GM20000 (cell line): ENCODE results near the gene EPB41.
"Not testable (repeated sequence)": the region's sequence is repeated elsewhere in the genome, so short reads cannot be mapped to it uniquely, and the experiment has no call there.

ENCODE experiments used
- DNase-seq: peaks from one replicate; pipeline ENCODE4 v3.0.0; 2012; ENCODE audit warnings: low spot score
- TF ChIP-seq, protein P1 (sequence below): IDR thresholded peaks from 2 replicates; pipeline ENCODE4 v1.5.1; 2012; ENCODE audit warnings: mild to moderate bottlenecking, control low read depth; ENCODE audit errors: extremely low read depth, missing control alignments

EPB41 gene

DNA sequence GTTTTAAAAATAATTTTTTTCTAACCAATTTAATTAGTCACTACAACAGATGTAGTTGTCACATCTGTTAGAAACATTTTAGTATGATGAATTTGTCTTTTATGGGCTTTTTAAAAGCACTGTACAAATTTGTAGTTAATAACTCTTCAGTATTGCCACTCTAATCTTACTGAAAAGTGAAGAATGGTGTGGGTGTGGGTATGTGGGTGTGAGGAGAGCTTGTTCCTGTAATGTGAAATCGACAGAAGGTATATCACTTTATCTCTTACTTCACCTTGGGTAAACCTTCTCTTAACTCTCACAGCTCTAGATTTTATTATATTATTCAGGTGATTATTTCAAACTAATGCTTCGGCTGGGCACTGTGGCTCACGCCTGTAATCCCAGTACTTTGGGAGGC, 166.8 kb downstream of the EPB41 start:
- TF ChIP-seq, protein P1, sequence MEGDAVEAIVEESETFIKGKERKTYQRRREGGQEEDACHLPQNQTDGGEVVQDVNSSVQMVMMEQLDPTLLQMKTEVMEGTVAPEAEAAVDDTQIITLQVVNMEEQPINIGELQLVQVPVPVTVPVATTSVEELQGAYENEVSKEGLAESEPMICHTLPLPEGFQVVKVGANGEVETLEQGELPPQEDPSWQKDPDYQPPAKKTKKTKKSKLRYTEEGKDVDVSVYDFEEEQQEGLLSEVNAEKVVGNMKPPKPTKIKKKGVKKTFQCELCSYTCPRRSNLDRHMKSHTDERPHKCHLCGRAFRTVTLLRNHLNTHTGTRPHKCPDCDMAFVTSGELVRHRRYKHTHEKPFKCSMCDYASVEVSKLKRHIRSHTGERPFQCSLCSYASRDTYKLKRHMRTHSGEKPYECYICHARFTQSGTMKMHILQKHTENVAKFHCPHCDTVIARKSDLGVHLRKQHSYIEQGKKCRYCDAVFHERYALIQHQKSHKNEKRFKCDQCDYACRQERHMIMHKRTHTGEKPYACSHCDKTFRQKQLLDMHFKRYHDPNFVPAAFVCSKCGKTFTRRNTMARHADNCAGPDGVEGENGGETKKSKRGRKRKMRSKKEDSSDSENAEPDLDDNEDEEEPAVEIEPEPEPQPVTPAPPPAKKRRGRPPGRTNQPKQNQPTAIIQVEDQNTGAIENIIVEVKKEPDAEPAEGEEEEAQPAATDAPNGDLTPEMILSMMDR = no peak
- no peak for DNase-seq

GRCh38 chr1:29082519-29082918, 168.2 kb downstream of the EPB41 start:
- no peak for DNase-seq
- TF ChIP-seq, protein P1 = no peak

DNA sequence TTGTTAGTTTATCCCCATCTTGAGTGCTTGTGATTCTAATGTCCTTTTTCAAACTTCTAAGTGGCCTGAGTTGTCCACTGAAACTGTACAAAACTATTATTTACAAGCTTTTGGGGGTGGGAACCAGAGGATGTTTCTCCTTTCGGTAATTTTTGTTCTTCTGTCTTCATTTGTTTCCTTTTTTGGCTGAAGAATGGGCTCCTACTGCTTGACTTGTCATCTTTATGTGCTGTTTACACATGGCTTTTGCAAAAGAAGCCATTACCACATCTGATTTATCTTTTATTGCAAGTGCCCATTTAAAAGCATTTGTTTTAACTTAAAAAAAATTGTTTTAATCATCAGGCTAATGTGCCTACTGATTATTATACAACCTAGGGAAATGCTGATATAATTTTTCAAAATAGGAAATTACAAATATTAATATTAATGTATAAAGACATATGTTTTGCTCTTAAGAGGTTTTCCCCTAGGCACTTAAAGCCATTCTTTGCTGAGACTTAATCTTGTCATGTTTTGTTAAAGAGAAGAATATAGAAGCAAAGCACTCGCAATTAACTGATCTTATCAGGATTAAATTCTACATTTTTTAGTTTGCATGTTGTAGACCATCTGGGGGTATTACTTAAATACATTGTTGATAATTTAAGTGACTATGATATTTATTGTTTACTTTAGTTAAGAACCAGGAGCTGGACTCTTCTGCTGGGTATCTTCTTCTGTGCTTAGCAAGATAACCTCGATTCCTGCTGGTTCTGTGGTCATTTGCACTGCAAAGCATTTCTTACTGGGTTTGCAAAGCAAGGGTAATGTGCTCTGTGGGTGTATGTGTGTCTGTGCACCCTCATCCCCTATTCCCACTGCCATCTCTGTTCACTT, 169.2 kb downstream of the EPB41 start:
- TF ChIP-seq, protein P1 = no peak
- no peak for DNase-seq

DNA sequence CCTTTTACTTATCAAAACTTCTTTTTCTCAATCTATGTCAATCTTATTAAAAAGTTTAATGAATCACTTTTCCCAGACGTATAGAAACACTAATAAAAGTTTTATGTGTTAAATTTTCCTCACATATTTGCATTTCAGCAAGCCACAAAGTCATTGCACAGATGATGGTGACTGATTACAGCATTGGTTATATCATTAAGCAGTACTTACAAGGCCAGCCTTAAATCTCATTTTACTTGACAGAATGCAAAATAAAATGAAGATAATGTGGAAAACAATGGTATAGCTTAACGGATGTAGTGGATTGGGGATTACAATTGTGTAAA, 169.8 kb downstream of the EPB41 start:
- TF ChIP-seq, protein P1 = no peak
- no peak for DNase-seq

- TF ChIP-seq, protein P1 = no peak
- DNase-seq = no peak
Observed at GRCh38 chr1:29090937-29091618, 176.7 kb downstream of the EPB41 start.

GRCh38 chr1:29092704-29093103, 178.3 kb downstream of the EPB41 start:
- not testable (repeated sequence) for DNase-seq

GRCh38 chr1:29094433-29094832, 180.1 kb downstream of the EPB41 start:
- TF ChIP-seq, protein P1 = no peak
- no peak for DNase-seq

GRCh38 chr1:29094954-29095353, 180.6 kb downstream of the EPB41 start:
- DNase-seq = no peak
- TF ChIP-seq, protein P1 = no peak
